ENCODE data around the gene GTF2H4.

Gene GTF2H4

GRCh38 chr6:30963641-30964040 lies 55.6 kb downstream of the GTF2H4 start:
- no peaks in the 10 kb centered on the region for H3K36me3 ChIP-seq (ENCODE audit: low read length)
- H3K27me3 ChIP-seq (ENCODE audit: low read length) = no peaks in the 10 kb centered on the region
- H4K20me1 ChIP-seq (ENCODE audit: low read depth, low read length) = no peaks in the 10 kb centered on the region
- H2AFZ ChIP-seq (ENCODE audit: low read depth, low read length, severe bottlenecking) = no peak overlapping the region
- H3K27ac ChIP-seq (ENCODE audit: low read depth, low read length) = no peak overlapping the region
- no peaks in the 10 kb centered on the region for H3K9me3 ChIP-seq (ENCODE audit: insufficient read depth, low read length)
- no peak overlapping the region for H3K4me2 ChIP-seq (ENCODE audit: low read depth, low read length, poor library complexity, severe bottlenecking)
- H3K4me3 ChIP-seq (ENCODE audit: insufficient read depth, low read length, poor library complexity, severe bottlenecking) = no peak overlapping the region
- TF ChIP-seq EZH2phosphoT487 (conservative IDR thresholded peaks at IDR 0.05; ENCODE audit: low read length) = no peak
- TF ChIP-seq CTCF (IDR thresholded peaks at IDR 0.05; ENCODE audit: insufficient read depth, low read length, poor library complexity, severe bottlenecking) = no peak
- no peak overlapping the region for H3K9ac ChIP-seq (ENCODE audit: low read length)
- no peaks in the 10 kb centered on the region for H3K9me2 ChIP-seq (replicated peaks; ENCODE audit: insufficient read depth, low read length)
- no peaks in the 10 kb centered on the region for H3F3A ChIP-seq (ENCODE audit: insufficient read depth)
- no peaks in the 10 kb centered on the region for H3K79me2 ChIP-seq (ENCODE audit: insufficient read depth, low read length)

Measured in SU-DHL-6 (cell line).